Right ventricle myocardium inferior (tissue), 1 donor: ENCODE data around the gene TTYH2. TPM values are rescaled to one million over a fixed set of nuclear protein-coding genes. Genes with fewer than 3 reads are reported as not detected.

Source experiments
- ATAC-seq: fragments of 200-7000 bp; cut with Tn5 transposase; one replicate; pipeline ENCODE4 v1.9.1; 2020; ENCODE audit warnings: mild to moderate bottlenecking, moderate library complexity
- DNase-seq: peaks from one replicate; pipeline ENCODE4 v3.0.0; 2021; ENCODE audit errors: missing footprints
- intact Hi-C: fragments of 100-400 bp; cut with DNase I; formaldehyde crosslinking; loops from one replicate; pipeline ENCODE4 v1.11.0; 2022
- total RNA-seq: library from RNA; stranded (reverse); fragmentation: NEBNext Ultra II Directional; extraction: Animal tissue kit (Norgen Biotek cat#: 25700); gene quantifications from one replicate; pipeline ENCODE4 v1.2.1, GENCODE V29; 2021
- donor health status: DM: no; HTN: yes; CAD: no; lungs with severe emphysema.

Gene TTYH2
- total RNA-seq, 1 donor from 2014 or later: 39.2 TPM

DNA sequence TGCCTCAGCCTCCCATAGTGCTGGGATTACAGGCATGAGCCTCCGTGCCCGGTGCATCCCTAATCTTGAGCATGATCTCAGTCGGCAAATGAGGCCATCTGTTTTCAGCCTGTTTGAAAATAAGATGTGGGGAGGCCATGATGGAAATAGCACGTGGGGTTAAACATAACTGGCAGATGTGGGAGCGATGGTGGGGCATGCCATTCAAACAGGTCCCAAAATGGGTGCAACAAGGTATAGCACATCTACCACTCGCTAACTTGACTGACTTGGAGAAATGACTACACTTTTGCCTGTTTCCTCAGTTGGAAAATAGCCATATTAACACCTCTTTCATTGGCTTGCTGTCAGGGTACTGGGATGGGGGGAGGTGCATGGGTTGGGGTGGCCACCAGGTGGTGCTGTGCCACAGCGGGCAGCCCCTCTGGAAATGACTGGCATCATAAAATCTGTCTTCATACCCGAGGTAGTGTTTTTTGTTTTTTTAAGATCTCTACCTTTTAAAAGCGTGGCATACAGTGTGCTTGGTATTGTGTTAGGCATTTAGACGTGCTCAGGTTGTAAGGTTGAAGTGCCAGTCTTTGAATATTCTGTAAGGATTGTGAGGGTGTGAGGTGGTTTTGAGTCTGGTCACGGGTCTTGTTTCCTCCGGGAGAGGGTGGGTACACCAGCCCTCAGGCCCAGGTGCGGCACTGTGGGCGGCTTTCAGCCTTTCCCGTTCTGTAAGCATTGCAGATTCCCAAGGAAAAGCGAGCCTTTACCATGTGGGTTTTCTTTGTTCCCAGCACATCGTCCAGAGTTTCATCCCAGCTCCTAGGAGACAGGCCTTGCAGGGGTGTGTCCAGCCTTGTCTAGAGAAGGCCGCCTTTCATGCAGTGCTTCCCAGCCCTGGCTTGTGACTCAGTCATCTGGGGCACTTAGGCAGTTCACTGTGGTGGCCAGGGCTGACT, 2.9 kb upstream of the TTYH2 start:
- DNase-seq: peak; percentile 84

DNA sequence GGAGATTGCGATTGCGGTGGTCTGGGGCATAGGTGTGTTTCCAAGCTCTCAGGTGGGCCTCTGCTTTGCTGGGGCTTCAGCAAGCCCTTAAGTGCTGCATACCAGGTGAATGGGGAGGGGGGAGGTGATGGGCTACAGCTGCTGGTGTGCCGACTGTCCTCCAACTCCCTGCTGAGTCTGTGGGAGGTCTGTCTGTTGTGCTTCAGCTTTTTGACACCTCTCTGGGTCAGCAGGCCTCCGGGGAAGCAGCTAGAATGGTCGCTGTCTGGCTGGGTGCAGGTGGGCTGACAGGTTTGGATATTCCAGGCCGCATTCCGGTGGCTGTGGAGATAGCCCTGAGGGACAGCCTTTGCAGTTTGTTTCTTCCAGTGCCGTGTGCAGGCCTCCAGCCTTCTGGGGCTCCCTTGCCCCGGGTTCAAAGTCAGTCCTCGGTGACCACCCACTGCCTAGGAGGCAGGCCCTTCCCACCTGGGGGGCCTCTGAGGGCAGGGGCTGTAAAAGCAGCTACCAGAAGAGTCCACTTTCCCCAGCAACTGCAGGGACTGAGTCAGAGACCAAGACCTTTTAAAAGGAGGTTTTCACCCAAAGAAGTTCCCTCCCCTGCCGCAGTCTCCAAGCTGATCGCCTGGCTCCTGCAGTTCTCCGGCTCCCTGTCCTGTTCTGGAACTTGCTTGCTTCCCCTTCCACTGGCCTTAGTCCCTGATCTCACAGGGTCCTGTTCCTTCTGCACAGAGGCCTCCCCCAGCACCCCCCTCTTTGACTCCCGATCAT, 2.0 kb upstream of the TTYH2 start:
- ATAC-seq: no peak
- DNase-seq: peak; percentile 27
- intact Hi-C loops: loop anchor here (5.0 kb wide), 4 partner anchors 141 to 246 kb away; partner anchors contain the start of genes GPR142 and GPRC5C

More for the DNA sequence above, 2.9 kb upstream of the TTYH2 start:
- intact Hi-C loops: loop anchor here (5.0 kb wide), 4 partner anchors 142 to 247 kb away; partner anchors contain the start of genes GPR142 and GPRC5C
- ATAC-seq: no peak

DNA sequence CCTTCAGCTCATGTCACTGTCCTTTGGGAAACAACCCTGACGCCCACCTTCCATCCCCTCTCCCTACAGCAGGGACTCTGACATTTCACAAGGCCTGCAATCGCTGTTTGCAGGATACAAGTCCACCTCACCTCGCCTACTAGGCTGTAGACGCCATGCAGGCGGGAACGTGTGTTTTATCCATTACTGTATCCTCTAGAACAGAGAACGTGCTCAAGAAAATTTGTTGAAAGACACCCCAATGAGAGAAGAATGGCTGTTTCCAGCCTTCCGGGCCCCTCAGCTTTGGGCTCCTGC, 1.5 kb upstream of the TTYH2 start:
- DNase-seq: no peak
- ATAC-seq: no peak
- intact Hi-C loops: loop anchor here (5.0 kb wide), 4 partner anchors 140 to 245 kb away; partner anchors contain the start of genes GPR142 and GPRC5C

DNA sequence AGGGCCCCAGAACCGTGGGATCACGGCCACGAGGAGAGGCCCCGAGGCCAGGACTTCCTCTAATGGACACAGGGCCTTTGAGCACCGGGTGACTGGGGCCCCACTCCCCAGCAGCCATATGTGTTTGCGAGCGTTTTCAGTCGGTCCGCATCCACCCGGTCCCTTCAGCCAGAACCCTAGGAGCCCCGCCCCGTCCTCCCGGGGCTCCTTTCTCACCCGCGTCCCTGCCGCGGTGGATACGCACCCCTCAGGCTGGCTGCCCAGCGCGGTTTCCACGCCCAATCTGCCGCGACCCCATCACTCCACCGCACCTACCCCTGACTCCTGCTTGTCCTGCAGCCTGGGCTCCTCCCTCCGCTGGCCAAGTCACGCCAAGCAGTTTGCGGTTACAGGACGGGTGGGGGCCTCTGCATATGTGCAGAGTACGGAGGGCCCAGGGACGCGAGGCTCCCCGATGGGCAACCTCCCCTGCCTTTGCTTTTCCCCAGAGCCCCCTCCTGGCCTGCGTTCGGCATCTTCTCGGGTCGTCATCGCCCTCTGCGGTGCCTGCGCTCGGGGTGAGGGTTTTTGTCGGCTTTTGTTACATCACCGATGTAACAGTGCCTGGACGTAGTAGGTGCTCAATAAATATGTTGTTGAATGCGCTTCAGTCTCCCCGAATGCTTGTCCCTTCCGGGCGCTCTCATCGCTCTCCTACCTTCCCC, 1.0 kb upstream of the TTYH2 start:
- DNase-seq: peak; percentile 74
- intact Hi-C loops: loop anchor here (5.0 kb wide), 4 partner anchors 140 to 245 kb away; partner anchors contain the start of genes GPR142 and GPRC5C
- ATAC-seq: no peak

DNA sequence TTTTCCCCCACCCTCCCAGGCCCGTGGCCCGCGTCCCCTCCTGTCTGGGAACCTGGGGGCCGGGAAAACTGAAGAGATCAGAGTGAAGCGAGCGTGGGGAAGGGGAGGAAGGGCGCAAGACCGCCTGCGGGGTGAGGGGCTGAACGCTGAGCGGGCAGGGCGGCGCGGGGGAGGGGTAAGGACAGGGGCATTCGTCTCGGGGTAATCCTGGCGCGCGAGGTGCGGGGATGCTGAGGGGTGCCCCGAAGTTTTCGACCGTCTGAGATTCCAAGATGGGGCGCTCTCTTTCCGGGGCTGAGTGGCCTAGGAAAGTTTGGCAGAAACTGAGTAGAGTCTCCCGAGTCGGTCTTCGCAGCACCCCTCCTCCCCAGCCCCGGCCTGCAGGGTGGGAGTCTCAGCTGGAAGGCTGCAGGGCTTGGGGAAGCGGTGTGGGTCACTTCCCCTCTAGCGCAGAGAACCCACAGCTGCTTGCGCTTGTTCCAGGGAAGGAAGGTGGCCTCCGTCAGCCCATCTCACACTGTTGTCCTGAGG, 555 bp downstream of the TTYH2 start:
- peak; percentile 74 for DNase-seq

DNA sequence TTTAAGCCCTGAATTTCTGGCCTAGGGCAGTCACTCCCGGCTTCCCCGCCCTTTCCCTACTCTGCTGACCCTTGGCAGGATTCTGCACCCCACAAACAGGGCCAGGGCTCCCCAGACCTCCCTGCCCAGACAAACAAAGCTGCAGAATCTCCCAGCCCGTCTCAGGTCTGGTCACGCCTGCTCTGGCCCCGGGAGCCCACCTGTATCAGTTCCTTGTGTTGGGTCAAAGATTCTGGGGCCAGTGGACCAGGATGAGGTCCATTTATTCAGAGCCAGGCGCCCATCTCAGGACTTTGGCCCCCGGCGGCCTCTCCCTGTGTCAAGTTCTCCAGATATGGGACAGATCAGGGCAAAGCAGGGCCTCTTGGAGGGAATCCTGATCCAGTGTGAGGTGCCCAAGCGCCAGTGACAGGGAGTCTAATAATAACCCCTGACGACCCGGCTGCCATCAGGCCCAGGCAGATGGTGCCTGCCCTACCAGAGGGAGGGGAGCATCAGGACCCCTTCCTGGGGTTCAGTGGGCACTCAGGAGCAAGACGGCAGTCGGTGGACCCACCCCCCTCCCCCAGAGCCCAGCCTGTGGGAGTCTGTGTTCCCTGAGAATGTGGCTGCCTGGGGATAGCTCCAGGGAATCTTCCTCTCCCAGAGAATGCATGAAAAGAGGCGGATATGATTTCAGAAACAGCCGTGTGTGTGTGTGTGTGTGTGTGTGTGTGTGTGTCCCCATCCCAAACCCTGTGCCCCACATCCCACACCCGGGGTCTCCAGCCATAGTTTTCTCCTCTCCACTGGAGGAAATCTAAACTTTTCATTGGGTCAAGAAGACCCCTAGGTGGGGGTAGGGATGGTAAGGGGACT, 1.3 kb downstream of the TTYH2 start:
- DNase-seq: peak; percentile 75
- peak; percentile 49 for ATAC-seq
- intact Hi-C loops: loop anchor here (2.0 to 5.0 kb wide), 5 partner anchors 28 to 243 kb away; partner anchors contain the start of genes GPR142 and GPRC5C

More for the DNA sequence above, 555 bp downstream of the TTYH2 start:
- ATAC-seq: peak; percentile 9
- intact Hi-C loops: loop anchor here (1.0 to 5.0 kb wide), 6 partner anchors 29 to 243 kb away; partner anchors contain the start of genes GPR142 and GPRC5C

DNA sequence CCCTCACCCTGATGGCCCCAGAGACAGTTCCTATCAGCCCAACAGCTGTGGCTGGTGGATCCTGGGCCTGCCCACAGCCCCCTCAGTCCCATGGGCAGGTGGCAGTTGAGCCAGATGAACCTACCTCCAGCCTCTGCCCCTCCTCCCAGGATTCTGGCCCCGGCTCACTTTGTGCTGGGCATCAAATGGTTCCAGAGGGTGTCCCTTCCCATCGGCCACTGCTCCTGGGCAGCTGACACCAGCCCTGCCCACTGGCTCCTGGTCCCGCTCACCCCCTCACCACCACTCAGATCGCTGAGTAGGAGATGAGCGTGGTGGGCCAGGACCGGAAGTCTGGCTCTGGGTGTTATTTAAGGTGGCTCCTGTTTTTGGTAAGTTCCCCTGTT, 2.0 kb downstream of the TTYH2 start:
- intact Hi-C loops: loop anchor here (2.0 kb wide), 1 partner anchor 27 kb away; no protein-coding TSS in a partner anchor
- ATAC-seq (peak; percentile 17), DNase-seq (peak; percentile 39)

DNA sequence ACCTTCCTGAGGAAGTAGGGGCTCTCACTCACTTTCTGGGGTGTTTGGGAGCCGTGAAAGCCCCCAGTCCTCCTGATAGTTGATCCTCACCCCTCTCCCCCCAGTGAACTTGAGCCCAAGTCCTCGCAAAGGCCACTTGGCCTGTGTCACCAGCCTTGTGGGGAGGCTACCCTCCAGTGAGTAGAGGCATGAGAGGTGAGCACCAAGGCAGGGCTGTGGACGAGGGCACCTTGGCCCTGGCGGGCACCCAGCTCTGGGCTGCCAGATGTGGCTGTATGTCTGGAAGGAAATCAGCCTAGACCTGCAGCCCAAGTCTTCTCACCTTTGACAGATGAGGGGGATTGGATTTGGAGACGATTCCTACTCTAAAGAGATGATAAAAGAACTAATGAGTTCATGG, 3.1 kb downstream of the TTYH2 start:
- ATAC-seq: no peak
- intact Hi-C loops: no loop called here
- DNase-seq: peak; percentile 58

DNA sequence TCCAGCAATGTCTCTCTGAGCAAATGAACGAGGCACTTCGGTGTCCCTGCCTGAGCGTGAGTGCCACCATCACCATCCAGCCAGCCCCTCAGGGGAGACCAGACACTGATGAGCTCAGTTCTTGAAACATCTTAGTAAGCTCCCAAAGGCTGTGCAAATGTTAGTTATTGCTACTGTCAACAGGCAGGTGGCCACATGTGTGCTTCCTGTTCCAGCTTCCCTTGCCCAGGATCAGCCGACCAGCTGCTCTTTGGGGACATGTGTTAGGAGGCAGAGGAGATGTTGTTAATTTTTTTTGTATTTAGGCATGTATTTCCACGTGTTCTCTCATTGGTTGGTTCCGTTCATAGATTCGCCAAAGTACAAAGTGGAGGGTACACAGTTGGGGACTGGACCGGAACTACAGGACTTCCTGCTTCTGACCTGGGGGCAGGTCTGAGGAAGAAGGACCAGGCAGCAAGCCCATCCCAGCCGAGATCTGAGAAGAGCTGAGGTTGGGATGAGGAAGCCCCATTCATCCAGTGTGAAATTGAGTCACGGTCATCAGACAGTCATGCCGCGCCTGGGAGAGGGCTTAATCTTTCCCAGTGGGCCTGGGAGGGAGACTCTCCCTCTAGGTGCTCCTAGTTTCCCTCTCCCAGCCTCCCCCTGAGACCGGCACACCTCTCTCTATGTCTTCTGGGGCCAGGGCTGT, 3.8 kb downstream of the TTYH2 start:
- ATAC-seq (no peak), DNase-seq (peak; percentile 45)
- intact Hi-C loops: no loop called here

DNA sequence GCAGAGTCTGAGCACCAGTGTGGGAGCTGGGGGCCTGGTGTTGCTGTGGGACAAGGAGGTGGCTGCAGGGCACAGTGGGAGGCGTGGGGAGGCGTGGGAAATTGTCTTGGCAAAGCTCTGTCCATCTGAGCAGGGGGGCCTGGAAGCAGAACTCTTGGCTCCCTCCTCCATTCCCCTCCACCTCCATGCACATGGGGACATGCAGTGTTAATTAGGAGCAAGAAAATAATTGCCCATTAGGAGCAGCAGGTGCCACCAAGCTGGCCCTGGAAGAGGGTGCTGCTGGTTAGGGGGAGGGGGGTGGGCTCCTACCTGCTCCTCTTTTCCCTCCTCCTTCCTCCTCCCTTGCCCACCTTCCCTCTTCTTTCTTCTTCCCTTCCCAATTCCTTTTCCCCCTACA, 4.5 kb downstream of the TTYH2 start:
- peak; percentile 44 for DNase-seq
- intact Hi-C loops: no loop called here
- no peak for ATAC-seq

DNA sequence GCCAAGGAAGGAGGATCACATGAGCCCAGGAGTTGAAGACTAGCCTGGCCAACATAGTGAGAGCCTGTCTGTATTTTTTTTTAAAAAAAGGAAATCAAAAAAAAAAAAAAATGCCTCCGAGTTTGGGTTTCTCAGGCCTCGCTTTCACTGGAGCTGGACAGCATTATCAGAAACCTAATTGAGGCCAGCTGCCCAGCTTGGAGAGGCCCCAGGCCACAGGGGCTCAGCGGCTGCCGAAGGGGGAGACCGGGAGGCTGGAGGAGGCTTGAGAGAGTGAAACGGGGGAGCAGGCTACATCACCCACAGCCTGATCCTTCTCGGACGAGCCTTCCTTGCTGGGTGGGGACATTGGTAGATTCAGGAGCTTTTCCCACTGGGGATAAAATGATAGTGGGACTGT, 5.1 kb downstream of the TTYH2 start:
- peak; percentile 42 for DNase-seq
- intact Hi-C loops: no loop called here
- no peak for ATAC-seq

DNA sequence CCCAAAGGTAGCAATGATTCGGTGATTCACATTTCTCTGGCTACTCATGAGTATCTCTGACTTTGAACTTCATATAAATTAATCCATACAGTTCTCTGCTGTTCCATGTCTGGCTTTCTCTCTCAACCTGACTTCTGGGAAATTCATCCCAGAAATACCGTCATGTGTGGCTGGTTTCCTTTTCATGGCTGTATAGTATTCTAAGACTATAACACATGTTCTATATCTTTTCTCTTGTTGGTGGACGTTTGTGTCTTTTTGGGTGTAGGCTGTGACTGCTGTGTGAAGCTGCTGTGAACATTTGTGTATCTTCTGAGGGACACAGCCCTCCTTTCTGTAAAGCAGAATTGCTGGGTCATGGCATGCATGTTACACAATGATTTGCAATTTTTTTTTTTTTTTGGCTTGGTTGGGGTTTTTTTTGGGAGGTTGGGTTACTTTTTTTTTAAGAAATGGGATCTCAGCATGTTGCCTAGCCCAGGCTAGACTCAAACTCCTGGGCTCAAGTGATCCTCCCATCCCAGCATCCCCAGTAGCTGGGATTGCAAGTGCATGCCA, 6.3 kb downstream of the TTYH2 start:
- ATAC-seq (no peak), DNase-seq (no peak)
- intact Hi-C loops: no loop called here

DNA sequence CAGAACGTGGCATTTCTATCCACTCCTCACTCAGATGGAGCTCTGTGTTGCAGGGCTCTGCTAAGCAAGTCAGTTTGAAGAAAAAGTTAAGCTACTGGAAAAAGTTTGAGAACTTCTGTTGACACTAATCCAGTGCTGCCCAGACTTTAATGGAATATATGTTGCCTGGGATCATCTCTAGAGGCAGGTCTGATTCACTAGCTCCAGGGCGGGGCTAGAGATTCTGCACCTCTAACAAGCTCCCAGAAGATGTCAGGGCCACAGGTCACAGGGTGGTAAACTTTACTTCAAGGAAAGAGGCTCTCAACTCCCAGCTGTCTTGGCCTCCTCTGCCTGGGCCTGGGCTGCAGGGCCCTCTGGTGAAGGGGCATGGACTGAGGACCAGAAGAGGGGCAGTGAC, 6.8 kb downstream of the TTYH2 start:
- no peak for ATAC-seq
- DNase-seq: peak; percentile 11
- intact Hi-C loops: no loop called here

DNA sequence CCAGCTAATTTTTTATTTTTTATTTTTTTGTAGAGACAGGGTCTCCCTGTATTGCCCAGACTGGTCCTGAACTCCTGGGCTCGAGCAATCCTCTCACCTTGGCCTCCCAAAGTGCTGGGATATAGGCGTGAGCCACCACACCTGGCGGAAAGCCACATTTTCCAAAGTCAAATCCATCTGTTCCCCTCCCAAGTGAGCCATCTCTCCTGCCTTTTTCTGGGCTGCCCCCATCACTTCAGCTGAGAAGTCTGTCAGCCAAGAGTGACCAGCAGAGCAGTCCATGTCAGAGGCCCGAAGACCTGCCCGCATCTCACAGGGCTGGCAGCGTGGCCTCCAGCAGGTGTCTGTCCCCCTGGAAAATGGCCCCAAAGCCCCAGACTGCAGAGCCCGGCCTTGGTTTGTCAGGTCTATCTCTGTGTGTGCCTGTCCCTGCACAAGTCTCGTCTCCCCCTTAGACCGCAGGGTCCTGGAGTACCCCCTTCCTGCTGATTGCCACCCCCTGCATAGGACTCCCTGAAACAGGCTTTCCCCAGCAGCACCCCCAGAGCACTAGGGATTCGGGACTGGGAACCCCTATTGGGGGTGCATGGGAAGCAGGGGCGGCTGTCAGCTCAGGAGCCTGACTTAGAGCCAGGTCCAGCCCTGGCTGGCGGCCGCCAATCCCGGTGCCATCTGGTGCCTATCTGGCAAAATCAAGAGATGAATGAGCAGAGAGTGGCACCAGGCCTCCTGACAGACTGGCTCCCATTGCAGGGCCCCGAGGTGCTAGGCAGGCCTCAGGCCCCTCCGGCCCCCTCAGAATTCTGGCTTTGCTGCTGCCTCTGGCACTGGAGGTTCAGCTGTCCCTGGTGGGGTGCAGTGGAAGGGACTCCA, 7.8 kb downstream of the TTYH2 start:
- intact Hi-C loops: no loop called here
- no peak for ATAC-seq
- peak; percentile 45 for DNase-seq

DNA sequence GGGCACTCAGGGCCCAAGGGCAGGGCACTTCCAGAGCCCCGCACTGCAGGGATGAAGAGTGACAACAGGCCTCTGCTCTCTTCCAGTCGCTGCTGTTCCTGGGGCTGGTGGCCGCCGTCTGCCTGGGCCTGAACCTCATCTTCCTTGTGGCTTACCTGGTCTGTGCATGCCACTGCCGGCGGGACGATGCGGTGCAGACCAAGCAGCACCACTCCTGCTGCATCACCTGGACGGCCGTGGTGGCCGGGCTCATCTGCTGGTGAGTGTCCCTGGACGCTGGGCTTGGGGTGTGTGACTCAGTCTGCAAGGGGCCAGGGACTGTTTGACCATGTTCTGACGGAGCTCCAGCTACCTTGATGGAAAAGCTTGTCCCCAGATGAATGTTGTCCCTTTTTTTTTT, 9.0 kb downstream of the TTYH2 start:
- intact Hi-C loops: no loop called here
- DNase-seq (peak; percentile 48), ATAC-seq (no peak)

DNA sequence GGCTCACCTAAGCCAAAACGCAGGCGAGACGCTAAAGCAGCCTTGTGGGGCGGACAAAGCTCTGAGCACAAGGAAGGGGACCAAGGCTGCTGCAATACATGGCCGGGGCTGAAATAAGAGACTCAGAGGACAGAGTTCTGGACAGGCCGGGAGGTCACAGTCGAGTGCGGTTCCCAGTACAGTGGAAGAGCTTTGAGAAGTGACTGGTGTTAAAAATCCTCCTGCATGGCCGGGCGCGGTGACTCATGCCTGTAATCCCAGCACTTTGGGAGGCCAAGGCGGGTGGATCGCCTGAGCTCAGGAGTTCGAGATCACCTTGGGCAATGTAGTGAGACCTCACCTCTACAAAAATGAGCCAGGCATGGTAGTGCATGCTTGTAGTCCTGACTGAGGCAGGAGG, 10.5 kb downstream of the TTYH2 start:
- intact Hi-C loops: no loop called here
- ATAC-seq: no peak
- no peak for DNase-seq
